Activated CD4-positive, alpha-beta T cell treated with anti-CD3 and anti-CD28 coated beads, Interleukin-2, Interleukin-4, amounts not matched to agents 100 ng/mL and 50 ng/mL, durations not matched to agents 16 hours and 8 hours (primary cell): ENCODE data around the gene PPARG.
"Not testable (repeated sequence)": the region's sequence is repeated elsewhere in the genome, so short reads cannot be mapped to it uniquely, and the experiment has no call there.

Experiments
- DNase-seq: peaks from one replicate; pipeline ENCODE4 v3.0.0-alpha.2; 2020; ENCODE audit warnings: low spot score

The PPARG gene

DNA sequence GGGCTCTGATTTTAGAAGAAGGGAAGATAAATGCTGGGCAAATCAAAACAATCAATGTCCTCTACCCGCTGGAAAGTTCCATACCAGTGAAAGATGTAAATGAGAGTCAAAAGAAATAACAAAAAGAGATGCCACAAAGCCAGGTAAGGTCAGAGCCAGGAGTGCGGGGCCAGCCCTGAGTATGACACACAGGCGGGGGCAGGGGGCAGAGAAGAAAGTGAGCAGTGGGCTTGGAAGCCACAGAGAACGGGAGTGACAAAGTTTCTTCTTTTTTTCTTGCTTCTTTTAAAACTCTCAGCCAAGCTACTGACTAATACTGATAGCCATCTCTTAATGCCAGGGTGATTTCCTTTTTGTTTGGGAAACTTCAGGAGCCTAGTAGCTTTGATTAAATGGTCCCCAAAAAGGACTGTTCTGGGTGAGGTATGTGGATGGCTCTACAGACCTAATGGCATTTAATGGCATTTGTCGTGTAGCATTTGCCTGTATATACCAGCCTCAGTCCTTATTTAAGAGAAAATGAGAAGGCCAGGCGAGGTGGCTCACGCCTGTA, 172.3 kb downstream of the PPARG start:
- no peak for DNase-seq

DNA sequence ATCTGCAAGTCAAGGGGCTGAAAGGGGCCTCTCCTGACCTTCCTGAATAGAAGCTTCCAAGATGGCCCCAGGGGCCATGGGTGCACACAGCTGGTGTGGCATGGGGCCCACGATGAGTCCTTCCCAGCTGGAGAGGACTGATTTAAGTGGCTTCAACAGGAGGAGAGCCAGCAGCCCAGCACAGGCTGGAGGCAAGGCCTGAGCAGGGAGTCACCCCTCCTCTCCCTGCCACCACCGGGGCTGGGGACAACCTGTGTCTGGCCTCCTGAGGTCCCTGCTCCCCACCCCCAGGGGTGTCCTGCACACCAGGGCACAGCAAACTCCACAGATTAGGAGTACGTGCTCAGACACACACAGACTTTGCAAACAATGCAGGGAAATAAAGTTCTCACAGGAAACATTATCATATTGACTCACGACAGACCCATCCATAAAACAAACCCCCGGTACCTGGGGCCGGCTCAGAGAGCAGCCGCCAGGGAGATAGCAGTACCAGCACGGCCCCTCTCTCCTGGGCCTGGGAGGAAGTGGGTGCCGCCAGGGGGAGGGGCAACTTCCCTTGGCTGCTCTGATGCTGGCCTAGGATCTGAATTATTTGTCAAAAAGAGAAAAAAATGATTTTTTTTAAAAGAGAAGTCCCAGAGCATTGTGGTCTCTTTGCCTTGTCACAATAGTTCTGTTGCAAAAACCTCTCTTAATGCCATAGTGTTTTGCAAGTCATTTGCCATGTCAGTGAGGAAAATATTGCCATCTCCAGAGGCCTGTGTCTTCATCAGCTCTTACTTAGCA, 173.5 kb downstream of the PPARG start:
- DNase-seq, result no peak

DNA sequence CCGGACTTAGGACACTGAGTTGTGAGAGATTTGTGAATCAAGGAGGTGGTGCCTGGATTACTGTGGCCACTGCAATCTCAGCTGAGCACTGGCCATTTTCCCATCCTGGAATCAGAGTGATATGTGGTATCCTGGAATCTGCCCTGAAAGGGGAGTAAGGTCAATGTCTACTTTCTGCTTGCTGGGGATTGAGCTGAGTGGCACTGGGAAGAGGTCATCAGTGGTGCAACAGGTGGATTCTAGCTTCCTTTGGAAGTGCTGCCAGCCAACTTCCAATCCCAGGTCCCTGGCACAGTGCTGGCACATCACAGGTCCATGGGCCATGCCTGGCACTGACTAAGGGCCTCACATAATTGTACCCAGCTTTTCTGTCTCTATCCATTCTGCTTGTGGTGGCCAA, 174.8 kb downstream of the PPARG start:
- DNase-seq, result no peak

DNA sequence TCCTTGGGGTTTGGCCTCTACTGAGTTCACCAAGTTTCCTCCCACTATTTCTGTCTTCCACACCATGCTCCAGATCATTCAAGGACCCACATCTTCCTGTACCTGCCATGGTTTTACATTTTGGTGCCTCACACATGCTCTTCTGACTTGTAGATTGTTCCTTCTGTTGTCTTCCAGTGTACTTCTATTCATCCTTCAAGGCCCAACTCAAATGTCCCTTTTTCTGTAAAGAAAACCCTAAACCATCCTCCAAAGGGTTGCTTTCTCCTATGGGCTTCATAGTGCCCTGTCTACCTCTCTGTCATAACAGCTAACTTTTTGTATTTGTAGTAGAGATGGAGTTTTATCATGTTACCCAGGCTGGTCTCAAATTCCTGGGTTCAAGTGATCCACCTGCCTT, 175.3 kb downstream of the PPARG start:
- DNase-seq, result no peak

DNA sequence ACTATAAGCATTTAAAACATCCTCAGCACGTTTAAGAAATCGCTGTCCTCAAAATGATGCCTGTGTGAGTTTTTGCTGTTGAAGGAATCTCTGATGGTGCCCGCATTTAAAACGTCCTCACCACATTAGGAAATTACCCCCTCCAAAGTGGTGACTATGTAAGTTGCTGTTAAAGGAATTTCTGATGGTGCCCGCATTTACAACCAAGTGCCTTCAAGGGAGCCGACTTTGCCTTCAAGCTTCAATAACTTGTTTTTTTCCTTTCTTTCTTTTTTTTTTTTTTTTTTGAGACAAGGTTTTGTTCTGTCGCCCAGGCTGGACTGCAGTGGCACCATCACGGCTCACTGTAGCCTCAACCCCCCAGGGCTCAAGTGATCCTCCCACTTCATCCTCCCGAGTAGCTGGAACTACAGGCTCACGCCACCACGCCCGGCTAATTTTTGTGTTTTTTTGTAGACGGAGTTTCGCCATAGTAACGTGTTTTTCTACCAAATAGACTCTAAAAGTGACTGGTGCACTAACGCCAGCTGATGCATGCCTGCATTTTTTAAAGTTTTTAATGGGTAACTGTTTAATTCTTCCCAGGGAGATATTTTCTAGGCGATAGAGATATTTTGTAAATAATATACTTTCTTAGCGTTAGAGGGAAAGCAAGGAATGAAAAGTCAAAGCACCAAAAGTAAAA, 176.4 kb downstream of the PPARG start:
- DNase-seq, result no peak

DNA sequence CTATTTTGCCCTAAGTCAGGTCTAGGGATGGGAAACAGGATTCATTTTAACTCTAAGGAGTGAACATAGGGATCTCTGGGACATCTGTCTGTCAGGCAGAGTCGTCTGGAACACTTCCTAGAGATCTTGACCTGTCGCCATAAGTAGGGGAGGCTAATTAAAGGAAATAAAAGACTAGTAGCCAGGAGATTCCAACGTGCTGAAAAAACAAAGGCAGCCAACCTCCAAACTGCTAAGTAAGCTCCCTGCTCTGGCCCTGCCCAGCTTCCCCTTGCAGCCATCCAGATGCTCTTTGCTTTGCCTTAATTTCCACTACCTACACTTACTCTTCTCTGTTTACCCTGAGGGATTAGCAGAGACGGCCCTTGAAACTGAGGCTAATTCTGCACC, 177.0 kb downstream of the PPARG start:
- DNase-seq, result no peak

DNA sequence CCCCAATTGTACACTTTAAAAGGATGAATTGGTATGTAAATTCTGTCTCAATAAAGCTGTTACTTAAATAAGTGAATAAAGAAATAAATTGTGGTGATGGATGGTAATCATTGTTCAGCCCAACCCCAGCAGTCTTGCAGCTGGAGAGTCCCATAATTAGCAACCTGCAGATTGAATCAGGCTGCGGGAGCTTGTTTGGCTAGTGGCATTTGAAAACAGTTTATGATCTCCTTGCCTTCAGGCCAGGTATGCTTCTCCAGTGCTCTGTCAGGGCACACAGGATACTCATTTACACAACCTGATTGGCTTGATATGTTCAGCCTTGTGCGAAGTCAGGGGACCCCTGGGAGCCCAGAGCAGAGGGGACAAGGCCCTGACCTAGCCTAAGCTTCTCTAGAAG, 178.9 kb downstream of the PPARG start:
- no peak for DNase-seq

DNA sequence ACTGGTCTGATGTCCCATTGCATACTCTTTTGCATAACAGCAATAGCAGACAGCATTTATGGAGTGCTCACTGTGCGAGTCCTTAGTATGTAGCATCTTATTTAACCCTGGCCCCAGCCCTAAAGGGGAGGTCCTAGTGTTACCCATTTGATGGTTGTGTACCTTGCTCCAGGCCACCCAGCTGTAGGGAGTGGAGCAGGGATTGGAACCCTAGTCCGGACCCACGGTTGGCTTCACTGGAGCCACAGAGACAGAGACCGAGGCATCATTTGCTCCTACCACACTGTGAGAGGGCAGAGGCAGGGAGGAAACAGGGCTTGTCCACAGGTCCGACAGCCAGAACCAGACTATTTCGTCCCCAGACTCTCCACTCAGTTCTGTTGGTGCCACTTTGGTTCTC, 179.4 kb downstream of the PPARG start:
- DNase-seq, result no peak

DNA sequence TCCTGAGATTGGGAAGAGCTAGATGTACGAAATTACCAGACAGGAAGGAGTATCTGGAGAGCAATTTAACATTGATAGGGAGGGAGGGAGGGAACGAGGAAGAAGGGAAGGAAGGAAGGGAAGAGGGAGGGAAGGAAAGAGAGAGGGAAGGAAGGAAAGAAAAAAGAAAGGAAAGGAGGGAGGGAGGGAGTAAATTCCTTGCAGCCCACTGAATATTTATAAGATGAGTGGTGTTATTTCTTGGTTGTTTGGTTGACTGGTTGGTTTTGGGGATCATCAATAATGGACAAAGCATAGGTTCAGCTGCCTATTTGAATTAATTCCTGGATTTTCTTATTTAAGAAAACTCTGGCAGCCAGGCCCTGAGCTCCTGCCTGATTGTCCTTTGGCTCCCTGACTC, 179.9 kb downstream of the PPARG start:
- no peak for DNase-seq

DNA sequence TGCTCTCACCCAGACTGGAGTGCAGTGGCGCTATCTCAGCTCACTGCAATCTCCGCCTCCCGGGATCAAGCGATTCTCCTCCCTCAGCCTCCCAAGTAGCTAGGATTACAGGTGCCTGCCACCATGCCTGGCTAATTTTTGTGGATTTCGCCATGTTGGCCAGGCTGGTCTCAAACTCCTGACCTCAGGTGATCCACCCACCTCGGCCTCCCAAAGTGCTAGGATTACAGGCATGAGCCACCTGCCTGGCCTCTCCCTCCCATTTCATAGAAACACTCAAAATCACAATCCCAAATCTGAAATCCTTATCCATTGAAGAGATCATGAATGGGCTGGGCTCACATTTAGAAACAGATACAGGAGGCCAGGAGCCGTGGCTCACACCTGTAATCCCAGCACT, 180.4 kb downstream of the PPARG start:
- not testable (repeated sequence) for DNase-seq

DNA sequence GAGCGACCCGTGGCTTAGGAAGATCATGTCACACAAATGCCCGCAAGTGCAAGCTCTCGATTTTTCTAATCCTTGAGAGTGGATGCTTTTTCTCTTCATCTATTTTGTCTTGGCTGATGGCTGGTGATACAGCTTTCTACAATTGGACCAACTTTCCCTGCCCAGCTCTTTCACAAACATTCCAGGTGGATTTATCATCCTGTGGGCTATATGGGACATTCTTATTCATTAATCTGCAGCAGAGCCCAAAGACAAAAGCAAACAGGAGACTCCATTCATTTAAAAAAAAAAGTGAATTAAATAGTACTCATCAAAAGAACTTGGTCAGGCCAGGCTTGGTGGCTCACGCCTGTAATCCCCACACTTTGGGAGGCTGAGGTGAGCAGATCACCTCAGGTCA, 181.2 kb downstream of the PPARG start:
- DNase-seq, result no peak

DNA sequence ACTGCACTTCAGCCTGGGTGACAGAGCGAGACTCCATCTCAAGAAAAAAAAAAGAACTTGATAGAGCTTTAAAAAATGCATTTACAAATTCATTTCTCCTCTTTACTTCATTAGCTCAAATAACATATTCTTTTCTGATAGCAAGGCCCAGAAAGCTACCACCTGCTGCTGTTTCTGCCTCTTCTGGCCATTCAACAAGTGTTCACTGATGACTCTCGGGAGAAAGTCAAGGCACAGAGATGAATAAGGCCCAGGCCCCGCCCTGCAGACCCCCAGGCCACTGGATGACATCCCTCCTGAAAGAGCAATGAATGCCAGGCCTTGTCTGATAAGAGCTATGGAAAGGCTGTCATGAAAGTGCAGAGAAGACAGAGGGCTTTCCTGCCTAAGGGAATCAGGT, 181.8 kb downstream of the PPARG start:
- DNase-seq, result no peak

DNA sequence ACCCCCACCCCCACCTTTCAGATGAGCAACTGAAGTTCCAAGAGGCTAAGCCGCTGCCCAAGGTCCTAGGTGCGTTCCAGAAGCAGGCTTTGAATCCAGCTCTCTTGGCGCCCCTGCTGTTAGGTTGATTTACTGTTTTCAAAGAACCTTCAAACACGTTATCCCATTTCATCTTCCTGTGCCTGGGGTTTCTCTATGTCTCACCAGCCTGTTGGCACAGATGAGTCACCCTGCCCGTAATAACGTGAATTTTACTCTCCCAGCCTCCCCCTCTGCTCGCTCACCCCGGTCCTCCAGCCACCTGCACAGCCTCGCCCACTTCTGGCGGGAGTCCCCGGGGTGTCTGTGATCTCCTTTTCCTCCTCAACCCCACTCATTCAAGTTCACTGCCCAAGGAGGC, 182.4 kb downstream of the PPARG start:
- peak; percentile 94 for DNase-seq

DNA sequence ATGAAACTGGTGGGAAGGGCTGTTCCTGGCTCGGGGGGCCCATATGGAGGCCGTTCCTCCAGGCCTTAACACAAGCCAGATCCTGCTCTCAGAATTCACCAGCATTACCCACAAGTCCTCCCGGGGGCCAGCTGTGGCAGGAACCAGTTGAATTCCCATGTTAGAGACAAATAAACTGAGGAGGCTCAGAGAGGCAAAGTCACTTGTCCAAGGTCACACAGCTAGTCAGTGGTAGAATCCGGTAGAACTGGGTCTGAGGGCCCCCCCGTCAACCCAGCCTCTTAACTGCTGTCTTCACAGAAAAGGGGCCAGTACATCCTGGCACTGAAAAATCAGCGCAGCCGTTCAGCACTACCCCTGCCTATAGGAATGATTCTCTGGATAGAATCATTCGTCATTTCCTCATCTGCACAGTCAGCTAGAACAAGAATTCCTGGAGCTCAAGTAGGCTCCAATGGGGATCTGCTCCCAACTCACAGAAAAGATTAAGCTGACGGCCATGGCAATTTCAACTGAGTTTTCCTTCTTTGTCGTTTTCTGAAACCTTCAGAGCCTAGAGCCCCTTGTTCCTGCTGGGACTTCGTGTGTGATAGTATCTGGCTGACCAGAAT, 183.2 kb downstream of the PPARG start:
- DNase-seq, result no peak

DNA sequence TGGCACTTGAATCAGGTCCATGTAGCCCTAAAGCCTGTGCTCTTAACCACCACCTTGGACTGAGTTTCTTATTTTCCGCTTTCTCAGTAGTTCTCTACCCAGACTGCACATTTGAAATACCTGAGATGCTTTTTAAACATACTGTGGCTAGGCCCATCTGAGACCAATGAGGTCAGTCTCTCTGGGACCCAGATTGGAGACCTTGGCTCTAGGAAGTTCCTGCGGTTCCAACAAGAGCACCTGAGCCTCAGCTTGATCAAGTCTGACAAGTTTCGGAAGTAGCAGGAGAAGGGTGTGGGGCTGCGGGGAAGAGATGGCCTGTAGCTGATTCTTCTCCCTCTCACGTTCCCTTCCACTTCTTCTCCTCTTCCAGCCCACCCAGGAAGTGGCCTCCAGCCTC, 183.9 kb downstream of the PPARG start:
- DNase-seq, result no peak

DNA sequence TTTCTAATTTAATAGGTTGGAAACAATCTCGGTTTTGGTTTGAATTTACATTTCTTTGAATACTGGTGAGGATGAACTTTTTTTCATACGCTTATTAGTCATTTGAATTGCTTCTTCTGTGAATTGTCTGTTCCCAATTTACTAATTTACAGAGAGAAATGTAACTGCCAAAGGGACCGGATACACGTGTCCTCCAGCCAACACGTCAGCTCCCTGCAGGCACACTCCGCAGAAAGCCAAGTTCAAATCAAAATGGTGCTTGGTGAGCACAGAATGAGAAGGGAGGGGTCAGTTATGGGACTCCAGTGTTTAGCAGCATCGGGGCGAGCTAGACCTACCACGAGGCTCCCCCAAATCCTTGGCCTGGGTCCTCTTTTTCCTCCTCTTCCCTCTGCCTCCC, 184.6 kb downstream of the PPARG start:
- DNase-seq, result peak; percentile 80

DNA sequence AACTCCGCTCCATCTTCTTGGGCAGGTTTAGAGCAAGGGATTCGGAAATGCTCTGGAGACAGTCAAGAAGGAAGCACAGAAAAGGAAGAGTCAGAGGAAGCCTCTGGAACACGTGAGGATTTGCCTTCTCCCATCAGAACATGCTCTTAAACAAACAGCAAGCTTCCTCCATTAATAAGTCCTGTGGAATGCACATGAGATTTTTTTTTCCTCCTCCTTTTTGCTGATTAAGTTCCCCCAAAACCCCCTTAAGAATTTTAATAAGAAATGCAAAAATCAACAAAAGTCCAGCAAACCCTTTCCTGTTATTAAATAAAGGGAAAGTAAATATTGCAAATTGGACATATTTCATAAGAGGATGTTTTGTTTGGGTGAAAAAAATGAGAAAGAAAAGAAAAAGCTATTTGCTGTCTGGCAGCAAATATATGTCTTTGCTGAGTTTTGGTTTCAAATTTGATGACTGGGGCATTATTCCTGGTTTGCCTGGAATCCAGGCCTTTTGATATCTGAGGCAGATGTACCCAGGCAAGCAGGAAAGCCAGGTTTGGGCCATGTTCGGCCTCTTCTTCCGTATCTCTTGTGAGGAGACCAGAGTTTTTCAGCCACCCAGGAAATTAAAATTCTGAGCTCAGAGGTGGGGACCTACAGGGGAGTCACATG, 187.5 kb downstream of the PPARG start:
- no peak for DNase-seq

DNA sequence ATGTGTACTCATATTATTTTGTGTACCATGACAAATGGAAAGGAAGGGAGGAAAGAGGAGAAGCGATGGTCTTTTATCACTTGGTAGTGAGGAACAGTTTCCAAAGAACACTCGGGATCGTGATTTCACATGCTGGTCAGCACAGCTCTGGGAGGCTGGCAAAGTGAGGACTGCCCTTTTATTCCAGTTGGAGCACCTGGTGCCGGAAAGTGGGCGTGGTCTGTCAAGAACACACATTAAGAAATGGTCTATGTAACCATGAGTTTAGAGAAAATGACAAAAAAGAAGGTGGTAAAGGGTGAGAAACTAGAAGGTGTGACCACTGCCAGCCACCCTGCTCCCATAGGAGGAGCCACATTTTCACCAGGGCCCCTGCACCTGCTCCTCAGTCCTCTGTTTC, 188.4 kb downstream of the PPARG start:
- no peak for DNase-seq

DNA sequence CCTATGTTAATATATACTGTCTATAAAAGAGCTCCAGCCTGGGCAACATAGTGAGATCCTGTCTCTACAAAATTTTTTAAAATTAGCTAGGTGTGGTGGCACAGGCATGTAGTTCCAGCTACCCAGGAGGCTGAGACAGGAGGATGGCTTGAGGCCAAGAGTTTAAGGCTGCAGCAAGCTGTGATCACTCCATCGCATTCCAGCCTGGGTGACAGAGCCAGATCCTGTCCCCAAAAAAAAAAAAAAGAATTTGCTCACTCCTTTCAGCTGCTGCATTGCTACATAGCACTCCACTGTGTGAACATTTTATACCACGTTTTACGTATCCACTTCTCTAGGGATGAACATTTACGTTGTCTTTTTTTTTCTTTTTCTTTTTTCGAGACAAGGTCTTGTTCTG, 189.5 kb downstream of the PPARG start:
- no peak for DNase-seq

DNA sequence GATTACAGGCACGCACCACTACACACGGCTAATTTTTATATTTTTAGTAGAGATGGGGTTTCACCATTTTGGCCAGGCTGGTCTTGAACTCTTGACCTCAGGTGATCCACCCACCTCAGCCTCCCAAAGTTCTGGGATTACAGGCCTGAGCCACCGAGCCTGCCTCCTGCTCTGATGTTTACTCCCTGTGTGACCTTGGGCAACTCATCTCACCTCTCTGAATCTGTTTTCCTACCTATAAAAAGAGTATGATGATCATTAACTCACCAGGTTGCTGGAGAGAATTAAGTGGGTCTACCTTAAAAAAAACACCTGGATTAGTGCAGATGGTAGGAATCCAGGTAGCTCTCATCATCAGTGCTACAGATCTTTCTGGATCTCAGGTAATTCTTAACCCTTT, 190.3 kb downstream of the PPARG start:
- DNase-seq, result not testable (repeated sequence)

DNA sequence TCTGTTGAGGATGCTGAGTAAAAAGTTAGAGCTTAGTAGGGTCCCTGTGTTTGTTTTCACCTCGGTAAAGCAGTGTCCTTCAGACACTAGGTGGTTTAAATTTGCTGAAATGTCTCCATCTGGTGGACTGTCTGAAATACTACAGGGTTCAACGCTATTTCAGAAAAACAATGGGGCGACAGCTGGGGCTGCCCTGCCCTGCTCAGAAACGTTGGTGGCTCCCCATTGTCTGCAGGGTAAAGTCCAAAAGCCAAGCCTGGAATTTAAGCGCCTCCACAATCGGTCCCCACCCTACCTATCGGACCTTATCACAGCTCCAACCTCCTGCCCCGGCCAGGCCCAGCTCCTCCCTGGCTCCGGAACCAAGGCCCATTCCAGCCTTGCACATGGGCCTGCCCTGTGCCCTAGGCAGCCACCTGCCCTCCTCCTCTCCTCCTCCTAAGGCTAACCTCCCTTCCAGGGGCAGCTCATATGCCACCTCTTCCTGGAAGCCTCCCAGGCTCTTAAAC, 191.1 kb downstream of the PPARG start:
- peak; percentile 77 for DNase-seq

DNA sequence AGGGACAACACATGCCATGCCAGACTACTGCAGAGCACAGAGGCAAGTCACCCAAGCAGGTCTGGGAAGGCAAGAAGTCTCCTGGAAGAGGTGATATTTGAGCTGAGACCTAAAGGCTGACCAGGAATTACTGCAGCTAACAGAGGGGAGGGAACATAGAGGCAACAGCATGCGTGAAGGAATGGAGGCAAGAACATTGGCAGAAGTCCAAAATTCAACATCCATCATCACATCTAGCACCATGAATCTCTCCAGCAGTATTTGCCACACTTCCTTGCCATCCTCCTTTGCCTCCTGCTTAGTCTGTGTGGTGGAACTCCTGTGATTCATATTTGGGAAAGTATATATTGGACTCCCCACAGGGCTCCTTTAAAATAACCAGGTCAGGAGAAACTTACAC, 194.5 kb downstream of the PPARG start:
- DNase-seq, result no peak

DNA sequence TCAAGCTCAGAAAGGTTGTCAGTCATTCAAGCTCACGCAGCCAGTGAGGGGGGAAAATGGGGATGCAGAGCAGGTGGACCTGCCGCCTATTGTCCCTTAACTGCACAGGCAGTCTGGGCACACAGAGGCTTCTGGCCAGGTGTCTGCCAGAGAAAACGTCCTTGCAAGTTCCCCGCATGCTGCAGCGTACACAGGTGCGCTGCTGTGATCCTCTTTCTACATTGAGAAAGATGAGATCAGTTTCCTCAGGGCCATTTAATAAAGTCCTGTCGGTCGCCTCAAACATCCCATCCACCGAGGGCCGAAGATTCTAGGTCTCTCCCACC, 195.0 kb downstream of the PPARG start:
- DNase-seq, result no peak
